Measurements from ENCODE around the gene COL6A3.
A peak's percentile ranks its signal among the peaks of the same experiment; 100 is the strongest.

Gene COL6A3

DNA sequence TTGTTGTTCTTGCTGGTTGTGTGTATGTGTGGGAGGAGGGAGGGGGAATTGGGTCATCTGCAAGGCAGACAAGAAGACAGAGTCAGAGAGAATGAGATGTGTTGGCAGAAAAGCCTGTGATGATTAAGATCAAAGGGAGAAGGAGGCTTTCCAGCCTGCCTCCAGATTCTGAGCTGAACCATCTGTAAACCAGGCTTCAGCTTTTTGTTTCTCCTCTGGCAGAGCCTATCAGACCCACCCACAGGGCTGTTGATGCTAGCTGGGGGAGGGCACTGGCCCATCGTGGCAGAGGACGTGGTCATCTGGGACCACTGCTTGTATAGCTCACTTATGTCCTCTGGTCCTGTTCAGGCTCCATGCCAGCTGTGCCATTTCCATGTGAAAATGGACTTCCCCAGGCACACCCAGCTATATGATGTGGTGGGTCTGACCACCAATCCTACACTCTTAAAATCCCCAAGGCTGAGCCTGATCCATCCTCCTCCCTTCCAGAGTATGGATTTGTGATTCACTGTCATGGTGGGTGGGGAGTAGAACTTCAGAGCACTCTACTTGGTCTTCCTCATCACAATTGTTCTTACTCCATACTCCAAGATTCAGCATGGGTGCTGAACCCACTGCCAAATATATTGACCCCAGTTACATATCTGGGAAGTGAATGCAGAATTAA is 27.8 kb upstream of the COL6A3 start:
- no peak for DNase-seq

DNA sequence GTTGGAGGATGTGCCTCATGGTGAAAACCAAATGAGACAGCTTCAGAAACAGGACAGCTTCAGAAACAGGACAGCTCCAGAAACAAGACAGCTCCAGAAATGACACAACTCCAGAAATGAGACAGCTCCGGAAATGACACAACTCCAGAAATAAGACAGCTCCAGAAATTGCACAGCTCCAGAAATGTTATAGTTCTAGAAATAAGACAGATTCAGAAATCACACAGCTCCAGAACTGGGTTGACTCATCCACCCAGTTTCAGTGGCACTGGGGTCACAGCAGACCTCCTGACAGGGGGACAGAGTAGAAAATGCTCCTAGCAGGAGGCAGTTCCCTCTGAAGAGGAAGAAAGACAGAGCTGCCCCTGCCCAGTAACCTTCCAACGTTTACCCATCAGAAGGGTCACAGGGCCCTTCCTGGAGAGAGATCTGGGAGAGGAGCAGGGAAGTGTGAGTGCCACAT is 26.9 kb upstream of the COL6A3 start:
- DNase-seq, result no peak

DNA sequence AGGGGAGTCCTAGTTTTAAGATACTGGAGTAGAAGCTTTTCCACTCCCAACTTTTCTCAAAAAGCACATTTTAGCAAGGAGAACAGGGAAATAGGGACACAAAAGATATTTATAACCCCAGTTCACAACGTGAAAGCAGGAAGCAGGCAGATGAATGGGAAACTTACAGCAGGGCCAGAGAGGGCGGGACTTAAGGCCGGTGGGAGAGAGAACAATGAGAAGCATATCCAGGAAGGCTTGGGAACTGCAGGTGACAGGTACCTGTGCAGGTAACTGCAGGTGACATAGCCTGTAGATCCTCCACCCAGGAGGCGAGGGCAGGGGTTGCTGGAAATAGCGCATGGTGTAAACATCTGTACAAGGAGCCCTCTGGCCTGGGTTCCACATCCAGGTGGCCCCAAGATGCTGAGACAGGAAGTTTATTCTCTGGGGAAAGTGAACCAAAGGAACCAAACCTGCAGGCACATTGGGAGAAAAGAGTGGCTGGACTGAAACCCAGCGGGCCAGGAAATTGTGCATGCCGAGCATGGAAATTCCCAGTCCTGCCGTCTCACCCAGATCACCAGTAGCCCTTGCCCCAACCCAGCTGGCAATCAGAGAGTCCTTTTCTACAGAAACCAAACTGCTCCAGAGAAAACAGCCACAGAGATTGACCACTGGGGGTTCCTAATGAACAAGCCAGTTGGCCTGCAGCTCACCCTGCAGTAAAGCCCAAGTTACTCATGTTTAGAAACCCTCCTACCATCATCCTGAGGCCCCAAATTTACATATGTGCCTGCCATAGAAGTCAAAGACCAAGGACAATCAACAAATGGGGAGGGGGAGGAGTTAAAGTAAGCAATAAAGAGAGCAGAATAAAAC is 24.3 kb upstream of the COL6A3 start:
- DNase-seq, result peak; percentile 13

DNA sequence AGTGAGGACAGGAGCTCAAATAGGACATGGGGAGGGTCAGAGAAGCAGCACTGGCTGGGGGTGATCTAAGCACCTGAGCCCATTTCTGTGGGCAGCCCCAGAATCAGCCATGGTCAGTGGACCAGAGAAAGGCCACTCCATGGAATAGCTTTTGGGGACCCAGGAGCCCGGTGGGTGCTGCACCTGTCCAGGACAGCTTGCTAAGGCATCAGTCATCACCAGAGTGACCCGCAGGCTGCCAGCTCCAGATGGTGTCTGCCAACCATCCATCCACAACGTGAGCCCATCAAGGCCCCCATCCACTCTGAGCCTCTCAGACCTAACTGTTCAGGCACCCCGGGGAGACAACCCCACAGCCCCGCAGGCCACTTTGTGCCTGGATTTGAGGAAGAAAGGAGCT is 23.6 kb upstream of the COL6A3 start:
- DNase-seq, result no peak

DNA sequence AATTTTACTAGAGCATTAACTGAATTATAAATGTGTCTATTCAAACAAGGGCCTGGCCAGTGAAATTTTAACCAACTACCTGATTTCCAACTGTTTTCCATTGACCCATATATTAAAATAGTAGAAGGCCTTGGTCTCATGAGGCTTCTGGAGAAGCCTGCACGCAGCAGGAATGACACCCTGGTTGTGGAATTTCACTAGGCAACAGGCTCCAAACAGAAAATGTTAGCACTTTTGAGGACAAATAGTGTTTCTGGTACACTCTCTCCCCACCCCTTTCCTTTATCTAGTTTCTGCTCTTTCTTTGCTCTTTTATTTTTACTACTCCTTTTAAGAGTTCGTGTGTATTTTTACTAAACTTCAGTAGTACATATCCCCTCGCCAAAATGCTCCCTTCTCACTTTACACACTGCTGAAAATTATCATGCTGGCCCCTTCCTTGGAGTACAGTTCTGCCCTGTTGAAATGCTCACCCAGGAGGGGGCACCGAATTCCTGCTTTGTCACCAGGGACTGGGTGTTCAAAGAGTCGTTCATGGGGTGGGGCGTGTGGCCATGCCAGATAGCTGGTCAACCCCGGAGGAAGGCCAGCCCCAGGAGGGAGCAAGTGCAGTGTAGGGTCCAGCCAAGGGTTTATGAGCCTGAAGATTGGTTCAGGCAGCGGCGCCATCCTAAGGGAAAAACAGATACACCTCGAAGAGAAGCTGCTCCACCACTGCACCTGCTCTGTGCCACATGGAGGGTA is 22.1 kb upstream of the COL6A3 start:
- DNase-seq, result no peak

DNA sequence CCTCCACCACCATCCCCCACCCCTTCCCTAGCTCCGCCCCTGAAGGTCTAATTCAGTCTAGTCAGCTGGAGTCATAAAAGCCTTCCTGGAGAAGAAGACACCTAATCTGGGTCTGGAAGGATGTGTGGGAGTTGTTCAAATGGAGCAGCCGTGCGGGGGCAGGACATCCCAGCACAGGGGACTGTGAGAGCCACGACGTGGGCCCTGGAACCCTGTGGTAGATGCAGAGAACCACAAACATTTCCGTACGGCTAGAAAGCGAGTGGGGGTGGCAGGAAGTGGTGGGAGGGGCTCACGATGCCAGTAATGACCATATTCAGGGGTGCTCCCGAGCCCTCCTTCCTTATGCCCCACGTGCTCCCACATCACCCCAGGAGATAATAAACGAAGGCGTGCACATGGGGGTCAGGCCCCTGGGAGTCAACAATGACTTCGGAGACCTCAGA is 20.9 kb upstream of the COL6A3 start:
- no peak for DNase-seq

DNA sequence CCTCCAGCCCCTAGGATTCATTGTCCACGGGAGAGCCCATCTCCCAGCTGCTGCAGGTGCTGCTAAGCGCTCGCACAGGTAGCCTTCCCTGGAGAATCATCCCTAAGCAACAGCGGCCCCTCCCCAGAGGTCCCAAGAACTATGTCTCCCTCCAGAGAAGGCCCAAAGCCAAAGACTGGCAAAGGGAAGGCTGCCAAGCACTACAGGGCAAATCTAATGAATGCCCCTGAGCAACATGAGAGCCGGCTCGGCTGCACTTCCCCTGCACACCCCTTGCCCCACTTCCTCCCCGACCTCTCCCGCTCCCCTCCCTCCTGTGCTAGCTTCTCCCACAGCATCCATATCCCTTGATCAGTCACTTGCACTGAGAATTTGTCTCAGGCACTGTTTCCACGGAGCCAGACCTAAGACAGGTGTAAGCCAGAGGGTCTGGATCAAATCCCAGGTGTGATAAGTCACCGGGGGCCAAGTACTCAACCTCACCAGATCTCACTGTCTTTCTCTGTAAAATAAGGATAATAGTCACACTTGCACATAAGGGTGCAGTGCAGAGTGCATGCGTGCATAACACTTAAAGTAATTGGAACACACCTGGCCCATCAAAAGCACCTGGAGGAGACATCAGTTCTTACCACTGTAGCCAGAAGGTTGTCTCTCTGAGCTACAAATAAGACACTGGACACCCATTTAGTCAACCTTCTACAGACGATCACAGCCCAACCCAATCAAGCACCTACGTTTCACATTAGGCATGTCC is 20.1 kb upstream of the COL6A3 start:
- DNase-seq, result no peak

DNA sequence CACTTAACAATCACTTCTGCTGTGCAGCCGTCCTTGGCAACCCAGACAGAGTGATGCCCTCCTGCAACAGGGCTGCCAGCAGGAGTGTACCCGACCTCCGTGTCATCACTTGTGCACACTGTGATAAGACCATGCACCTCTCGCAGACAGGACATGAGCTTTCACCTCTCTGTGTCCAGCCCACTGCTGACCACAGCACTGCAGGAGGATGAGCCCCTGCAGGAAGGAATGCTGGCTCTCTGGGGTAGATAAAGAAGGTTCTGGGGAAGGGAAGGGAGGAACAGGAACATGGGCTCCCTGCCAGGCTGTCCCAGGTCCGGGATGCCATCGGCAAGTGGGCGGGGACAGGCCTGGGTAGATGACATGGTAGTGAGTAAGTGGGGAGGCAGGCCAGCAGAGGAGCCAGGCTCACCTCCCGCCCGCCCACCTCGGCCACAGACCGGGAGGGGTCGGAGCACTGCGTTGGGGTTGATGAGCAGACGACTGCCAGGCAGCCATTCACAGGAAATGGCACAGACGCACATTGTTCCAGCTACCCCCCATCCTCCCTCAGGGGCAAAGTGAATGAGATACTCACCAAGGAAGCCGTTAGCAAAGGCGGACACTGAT is 18.6 kb upstream of the COL6A3 start:
- no peak for DNase-seq

DNA sequence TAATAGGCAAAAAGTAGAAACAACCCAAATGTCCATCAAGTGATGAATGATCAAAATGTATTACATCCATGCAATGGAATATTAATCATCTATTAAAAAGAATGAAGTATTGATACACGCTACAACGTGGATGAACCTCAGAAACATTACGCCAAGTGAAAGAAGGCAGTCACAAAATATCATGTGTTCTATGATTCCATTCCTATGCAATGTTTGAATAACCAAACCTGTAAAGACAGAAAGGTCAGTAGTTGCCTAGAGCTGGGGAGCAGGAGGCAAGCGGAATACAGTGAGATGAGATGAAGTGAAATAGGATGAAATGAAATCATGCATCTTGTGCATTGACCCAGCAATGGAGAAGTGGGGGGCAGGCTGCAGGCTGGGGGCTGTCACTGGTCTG is 17.9 kb upstream of the COL6A3 start:
- DNase-seq, result no peak

DNA sequence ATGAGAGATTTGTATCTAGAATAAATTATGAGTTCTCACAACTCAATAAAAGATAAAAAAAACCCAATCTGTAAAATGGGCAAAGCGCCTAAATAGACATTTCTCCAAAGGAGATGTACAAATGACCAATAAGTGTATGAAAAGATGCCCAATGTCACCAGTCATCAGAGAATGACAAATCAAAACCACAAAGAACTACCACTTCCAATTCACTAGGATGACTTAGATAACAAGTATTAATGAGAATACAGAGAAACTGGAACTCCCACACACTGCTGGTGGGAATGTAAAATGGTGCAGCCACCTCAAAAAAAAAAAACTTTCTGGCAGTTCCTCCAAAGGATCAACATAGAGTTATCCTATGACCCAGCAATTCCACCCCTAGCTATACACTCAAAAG is 17.4 kb upstream of the COL6A3 start:
- no peak for DNase-seq

DNA sequence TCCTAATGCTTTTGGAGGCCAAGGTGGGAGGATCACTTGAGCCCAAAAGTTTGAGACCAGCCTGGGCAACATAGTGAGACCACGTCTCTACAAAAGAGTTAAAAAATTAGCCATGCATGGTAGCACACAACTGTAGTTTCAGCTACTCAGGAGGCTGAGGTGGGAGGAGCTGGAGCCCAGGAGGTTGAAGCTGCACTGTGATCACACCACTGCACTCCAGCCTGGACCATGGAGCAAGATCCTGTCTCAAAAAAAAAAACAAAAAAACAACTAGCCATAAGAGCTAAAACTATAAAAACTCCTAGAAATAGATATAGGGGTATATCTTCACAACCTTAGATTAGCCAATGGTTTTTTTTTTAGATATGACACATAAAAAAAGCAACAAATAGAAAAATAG is 16.9 kb upstream of the COL6A3 start:
- no peak for DNase-seq

DNA sequence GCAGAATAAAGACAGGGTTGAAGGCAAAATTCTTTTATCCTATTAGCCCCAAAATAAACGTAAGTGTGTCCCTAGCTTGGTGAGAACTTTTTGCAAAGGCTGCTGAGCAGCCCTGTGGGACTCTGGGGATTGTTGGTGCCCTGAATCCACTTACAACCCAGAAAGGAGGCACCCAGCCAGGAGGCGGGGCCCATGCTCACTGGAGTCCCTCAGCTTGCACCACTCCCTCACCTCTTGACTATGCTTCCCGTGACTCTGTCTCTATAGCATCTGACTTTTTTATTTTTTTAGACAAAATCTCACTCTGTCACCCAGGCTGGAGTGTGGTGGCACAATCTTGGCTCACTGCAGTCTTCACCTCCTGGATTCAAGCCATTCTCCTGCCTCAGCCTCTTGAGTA is 15.8 kb upstream of the COL6A3 start:
- DNase-seq, result no peak

DNA sequence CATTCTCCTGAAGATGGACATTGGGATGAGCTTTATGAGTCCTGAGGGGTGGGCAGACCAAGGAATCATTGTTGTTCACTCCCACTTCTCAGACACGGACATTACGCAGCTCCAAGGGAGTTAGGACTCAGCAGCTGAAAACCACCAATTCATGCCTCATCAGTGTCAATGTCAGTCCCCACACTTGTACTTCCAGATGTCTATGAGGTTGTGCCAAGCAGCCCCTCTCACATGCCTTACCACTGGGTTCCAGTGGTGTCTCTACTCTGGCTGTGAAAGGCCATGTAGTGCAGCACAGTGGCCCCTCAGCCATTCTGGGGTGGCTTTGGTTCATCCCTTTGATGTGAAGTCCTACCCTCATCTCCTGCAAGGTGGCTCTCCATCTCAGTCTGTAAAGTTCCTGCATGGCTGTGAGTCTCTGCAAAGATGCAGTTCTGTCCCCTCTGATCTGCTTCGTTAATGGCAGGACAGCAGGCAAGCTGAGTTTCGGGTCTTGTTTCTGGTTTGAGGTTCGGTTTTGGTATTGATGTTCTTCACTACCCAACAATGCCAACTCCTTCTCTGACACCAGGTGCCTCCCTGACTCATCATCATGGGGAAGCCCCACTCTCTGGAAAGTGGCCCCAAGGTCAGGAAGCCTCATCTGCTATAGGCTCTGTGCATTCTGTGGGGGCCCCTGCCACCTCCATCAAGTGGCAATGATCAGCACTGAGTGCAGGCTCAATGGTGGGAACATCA is 14.0 kb upstream of the COL6A3 start:
- no peak for DNase-seq

DNA sequence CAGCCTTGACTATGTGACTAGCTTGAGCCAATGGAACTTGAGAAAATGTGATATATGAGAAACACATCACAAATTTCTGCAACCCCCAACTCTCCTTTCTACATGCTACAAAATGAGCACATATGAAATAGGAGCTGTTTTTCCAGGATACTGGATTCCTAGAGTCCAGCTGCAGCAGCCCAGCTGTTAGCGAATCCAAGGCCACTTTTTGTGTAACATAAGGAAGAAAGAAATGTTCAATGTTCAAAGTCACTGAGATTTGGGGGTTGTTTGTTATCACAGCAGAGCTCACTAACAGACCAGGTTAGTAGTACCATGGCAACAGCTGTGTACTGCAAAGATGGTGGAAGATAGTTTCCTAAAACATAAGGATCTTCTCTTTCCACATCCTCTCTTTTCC is 12.6 kb upstream of the COL6A3 start:
- DNase-seq, result no peak

DNA sequence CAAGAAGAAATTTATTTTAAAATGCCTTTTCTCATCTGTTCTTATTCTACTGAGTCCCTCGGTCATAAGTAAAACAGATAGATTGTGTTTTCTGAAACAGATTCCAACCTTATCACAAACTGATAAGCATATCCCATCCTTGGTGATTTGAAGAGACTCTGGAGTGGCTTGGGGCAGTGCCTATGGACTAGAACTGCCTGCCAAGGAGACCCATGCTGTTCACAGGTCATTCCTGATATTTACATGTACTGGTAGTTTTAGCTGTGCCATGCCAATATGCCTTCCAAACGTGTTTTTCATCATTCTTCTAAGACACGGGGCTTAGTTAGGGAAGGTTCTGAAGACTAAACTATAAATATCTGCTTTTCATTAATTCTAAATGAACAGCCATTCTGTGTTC is 11.4 kb upstream of the COL6A3 start:
- DNase-seq, result no peak

DNA sequence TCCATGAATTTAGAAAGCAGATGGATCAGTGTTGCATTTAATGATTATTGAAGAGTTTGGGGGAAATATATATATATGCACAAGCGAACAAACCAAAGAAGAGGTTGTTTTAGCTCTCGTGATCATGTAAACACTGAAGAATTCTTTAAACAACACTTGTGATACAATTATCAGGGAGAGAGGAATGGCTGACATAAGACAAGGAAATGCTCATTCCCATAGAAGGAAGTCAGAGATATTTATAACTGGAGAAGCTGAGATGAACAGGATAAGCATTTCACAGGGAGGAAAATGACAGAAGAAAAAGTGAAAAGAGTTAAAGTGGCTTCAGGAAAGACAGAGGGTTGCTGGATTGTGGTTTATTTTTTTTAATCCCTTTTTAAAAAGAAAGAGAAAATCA is 10.6 kb upstream of the COL6A3 start:
- DNase-seq, result no peak

DNA sequence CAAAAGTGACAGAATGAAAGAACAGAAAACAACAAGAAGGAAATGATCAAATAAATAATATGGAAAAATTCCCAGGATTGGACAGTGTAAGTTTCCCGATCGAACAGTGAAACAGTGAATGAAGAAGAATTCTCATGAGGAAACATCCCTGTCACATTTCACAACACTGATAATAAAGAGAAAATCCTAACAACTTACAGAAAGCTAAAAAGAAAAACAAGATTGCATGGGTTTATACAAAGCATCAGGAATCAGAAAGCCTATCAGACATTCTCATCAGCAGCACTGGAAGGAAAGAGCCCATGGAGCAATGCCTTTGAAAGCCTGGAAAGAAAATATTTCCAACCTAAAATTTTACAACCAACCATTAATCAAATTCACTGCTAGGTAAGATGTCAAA is 9.9 kb upstream of the COL6A3 start:
- DNase-seq, result no peak

DNA sequence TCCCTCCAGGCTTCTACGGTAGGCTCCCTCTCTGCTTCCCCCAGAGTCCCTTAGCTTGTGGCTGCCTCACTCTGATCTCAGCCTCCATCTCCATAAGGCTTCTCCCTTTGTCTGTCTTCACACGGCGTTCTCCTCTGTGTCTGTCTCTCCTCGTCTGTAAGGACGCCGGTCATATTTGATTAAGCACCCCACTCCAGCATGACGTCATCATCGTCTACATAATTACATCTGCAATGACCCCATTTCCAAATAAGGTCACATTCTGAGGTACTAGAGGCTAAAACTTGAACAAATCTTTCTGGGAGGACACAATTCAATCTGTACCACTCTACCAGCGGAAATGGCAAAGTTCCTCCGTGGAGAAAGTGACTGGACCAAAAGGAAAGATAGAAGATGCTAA is 8.3 kb upstream of the COL6A3 start:
- DNase-seq, result no peak

DNA sequence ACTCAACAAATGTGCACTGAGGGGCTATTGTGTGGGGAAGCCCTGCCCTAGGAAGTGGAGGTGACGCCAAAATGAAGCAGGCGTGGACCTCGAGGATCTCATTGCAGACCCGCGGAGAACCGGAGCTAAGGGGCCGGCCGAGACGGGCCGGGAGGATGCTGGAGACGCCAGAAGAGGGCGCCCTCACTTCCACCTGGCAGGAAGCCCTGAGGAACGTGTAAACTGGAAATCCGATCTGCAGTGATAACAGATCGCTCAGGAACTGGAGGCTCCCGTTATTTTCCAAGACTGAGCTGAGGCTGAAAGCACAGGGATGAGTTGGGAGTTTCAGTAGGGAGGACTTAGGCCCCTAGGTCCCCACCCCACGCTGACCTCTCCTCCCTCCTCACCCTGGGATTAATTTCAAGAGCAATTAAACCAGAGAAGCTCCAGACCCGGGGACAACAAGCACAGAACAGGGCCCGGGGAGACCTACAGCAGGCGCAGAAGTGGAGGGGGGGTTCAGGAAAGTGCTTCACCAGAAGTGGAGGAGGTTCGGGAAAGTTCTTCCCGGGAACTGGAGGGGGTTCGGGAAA is 7.7 kb upstream of the COL6A3 start:
- DNase-seq, result no peak

DNA sequence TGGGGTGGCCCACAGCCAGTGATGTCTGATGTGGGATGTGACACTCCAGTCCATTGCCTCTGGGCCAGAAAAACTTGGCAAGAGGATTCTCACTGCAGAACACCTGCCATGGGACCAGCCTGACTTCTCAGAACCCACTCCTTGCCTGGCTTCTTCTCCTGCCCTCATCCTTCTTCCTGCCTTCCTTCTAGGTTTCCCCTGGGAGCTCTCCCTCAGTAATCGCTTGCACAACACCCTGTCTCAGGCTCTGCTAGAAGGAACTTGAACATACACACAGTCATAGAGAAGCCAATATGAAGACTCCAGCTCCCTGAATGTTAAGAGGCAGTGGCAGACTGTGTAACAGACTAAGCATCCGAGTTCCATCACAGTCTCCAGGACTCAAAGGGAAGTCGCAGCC is 4.3 kb upstream of the COL6A3 start:
- no peak for DNase-seq

DNA sequence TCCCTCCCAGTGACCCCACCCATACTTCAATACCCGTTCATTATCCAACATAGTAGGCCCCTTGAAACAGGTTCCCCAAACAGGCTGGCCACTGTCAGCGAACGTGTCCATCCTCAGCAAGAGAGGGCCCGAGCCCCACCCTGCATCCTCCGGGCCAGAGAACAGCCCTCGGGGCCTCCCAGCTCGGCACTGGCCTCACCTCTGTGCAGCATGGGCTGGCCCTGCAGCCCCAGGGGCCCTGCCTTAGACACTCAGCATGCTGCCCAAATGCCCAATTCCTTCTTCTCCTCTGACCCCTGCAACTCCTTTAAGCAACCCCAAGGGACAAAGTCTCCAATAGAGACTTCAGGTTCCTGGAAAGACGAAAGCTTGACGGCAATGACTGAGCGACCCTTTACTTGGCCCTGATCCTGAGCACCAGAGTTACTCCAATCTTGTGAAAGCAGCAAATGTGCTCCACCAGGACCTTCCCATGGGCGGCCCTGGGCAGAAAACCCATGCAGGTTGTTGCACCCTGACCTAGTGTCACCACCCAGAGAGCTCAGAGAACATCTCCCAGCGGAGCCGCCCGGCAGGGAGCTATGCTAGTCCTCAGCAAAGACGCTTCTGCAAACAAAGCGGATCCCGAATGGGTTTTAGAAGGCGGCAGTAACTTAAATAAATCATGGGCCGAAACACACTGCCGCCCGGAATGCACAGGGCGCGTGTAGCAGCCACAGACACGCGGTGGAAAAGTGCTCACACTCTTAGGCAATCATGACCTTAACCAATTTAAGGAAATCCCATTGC is 782 bp downstream of the COL6A3 start:
- DNase-seq, result no peak
